BE2C (cell line): ENCODE data around the gene SLC36A1.

Source experiments
- DNase-seq: peaks from one replicate; pipeline ENCODE4 v3.0.0-alpha.2; 2020
- H3K27me3 ChIP-seq: fragments of 250-450 bp; sonication (Bioruptor Pico); 2 replicates; pipeline ENCODE4 v1.5.1; 2020; ENCODE audit warnings: mild to moderate bottlenecking
- H3K36me3 ChIP-seq: fragments of 250-450 bp; sonication (Bioruptor Pico); 2 replicates; pipeline ENCODE4 v1.5.1; 2020; ENCODE audit warnings: mild to moderate bottlenecking
- H3K4me1 ChIP-seq: fragments of 250-450 bp; sonication (Bioruptor Pico); 2 replicates; pipeline ENCODE4 v1.5.1; 2020
- H3K4me3 ChIP-seq: 2 replicates; pipeline ENCODE4 v1.5.1; 2011; ENCODE audit warnings: low read depth, low read length
- H3K9me3 ChIP-seq: fragments of 250-450 bp; sonication (Bioruptor Pico); 2 replicates; pipeline ENCODE4 v1.5.1; 2020
- CTCF ChIP-seq: IDR thresholded peaks from 2 replicates; pipeline ENCODE4 v1.5.1; 2012; ENCODE audit warnings: mild to moderate bottlenecking, low read depth, low read length

SLC36A1 gene

DNA sequence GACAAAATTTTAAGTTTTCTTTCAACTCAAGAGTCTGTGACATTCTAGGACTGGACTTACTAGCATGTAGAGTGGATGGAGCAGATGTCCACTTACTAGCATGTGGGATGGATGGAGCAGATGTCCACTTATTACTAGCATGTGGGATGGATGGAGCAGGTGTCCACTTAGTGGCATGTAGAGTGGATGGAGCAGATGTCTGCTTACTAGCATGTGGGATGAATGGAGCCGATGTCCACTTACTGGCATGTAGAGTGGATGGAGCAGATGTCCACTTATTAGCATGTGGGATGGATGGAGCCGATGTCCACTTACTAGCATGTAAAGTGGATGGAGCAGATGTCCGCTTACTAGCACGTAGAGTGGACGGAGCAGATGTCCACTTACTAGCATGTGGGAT lies 2.4 kb downstream of the SLC36A1 start:
- no peak for TF ChIP-seq CTCF
- no peak for DNase-seq
- Histone ChIP-seq H3K9me3 (no peaks in the 10 kb centered on the region), H3K36me3 (no peaks in the 10 kb centered on the region), H3K4me1 (peaks cover 3% of the 10 kb centered on the region), H3K4me3 (no peak overlapping the region; the same call in 1 of the 2 replicates), H3K27me3 (no peaks in the 10 kb centered on the region; the same call in 1 of the 2 replicates)

DNA sequence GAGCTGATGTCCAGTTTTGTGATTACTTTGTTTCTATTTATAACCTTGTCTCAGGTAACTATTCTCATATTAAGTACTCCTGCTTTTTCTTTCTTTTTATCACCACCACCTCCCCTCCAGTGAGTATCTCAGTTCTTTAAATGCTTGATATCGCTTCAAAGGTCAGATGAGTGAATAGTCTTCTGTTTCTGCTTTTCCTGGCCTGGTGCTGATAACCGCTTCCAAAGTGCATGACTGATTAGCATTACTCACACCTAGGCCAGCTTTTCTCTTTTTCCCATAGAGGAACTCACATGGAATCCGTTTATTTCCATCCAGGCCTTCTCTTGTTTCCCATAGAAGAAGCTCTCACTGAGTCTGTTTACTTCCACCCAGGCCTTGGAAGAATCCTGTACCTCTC lies 3.2 kb downstream of the SLC36A1 start:
- no peak for DNase-seq
- Histone ChIP-seq H3K4me1 (peaks cover 3% of the 10 kb centered on the region), H3K4me3 (no peak overlapping the region), H3K9me3 (no peaks in the 10 kb centered on the region), H3K27me3 (no peaks in the 10 kb centered on the region; the same call in 1 of the 2 replicates), H3K36me3 (no peaks in the 10 kb centered on the region)
- TF ChIP-seq CTCF: no peak

DNA sequence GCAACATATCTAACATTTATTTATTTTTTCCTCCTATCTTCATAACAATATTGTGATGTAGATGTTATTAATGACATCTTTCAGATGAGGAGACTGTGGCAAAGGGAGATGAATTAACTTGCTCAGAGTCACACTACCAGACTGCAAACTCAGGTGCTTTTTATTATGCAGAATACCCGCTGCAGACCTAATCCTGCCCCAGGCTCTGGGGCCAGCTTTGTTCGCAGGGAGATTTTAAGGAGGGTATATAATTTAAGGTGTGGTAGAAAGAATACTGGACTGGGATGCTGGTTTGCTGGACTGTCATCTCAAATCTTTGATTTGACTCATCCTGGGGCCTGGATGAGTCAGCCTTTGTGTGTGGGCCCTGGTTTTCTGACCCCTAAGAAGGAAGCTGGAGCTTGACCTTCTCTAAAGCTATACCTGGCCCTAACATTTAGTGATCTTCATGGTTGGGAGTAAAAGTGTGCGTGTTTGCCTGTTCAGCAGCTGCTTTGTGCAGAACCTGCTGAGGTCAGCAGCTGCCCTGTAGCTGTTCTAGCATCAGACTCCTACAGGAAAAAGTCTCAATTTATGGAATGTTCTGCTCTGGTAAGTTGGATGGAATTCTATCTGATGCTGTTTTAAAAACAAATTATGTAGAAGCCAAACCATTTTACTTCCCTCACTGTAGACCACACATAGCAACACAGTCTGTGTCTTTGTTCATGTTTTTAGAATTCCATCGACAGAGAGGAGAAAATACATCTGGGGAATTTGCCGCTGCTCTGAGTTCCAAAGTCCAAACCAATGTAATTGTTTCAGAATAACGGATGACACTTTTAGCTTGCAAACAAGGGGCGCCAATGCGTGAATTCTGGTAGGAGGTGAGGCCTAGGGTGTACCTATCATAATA lies 4.5 kb downstream of the SLC36A1 start:
- no peak for DNase-seq
- Histone ChIP-seq H3K4me3 (no peak overlapping the region), H3K9me3 (no peaks in the 10 kb centered on the region), H3K4me1 (peaks cover 3% of the 10 kb centered on the region), H3K27me3 (no peaks in the 10 kb centered on the region; the same call in 1 of the 2 replicates), H3K36me3 (no peaks in the 10 kb centered on the region)
- no peak for TF ChIP-seq CTCF

DNA sequence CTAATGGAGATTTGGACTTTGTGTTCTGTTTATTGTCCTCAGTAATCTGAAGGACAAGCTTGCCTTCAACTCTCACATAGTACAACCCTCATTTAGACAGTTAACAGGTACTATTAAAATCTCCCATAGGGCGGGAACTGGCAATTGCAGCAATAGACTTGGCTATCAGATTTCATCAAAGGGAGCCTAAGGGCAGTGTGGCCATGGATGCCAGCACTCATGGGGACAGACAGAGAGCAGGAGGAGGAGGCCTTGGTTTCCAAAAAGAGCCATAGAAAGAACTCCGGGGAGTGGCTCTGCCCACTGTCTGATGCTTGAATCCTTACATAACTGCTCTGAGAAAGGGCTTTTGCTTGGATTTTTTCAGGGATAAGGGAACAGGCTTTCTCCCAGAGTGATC lies 6.8 kb downstream of the SLC36A1 start:
- Histone ChIP-seq H3K4me1 (peaks cover 3% of the 10 kb centered on the region; the same call in 1 of the 2 replicates), H3K4me3 (no peak overlapping the region), H3K36me3 (no peaks in the 10 kb centered on the region; the same call in 1 of the 2 replicates), H3K9me3 (no peaks in the 10 kb centered on the region), H3K27me3 (no peaks in the 10 kb centered on the region)
- no peak for DNase-seq
- TF ChIP-seq CTCF: no peak

DNA sequence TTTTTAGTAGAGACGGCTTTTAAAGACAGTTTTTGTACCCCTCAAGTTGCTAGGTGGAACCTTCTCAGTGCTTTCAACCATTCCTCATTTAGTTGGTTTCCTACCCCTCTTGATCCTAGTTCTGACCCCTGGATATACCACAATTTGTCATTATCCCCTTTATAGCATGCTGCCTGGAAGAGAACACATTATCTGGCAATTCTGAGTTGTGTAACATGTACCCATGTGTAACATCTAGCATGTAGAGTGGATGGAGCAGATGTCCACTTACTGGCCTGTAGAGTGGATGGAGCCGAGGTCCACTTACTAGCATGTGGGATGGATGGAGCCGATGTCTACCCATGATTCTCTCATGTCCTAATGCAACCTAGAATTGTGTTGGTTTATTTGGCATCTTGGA lies 7.5 kb downstream of the SLC36A1 start:
- no peak for DNase-seq
- TF ChIP-seq CTCF: no peak
- Histone ChIP-seq H3K36me3 (no peaks in the 10 kb centered on the region; the same call in 1 of the 2 replicates), H3K9me3 (no peaks in the 10 kb centered on the region), H3K4me1 (peaks cover 3% of the 10 kb centered on the region; the same call in 1 of the 2 replicates), H3K27me3 (no peaks in the 10 kb centered on the region), H3K4me3 (no peak overlapping the region)
